Ishikawa (cell line): ENCODE measurements around the gene ETDA.

Experiments
- CEBPB ChIP-seq: IDR thresholded peaks from 2 replicates; pipeline ENCODE4 v1.6.1; 2012
- CREB1 ChIP-seq: IDR thresholded peaks from 2 replicates; pipeline ENCODE4 v1.6.1; 2012; ENCODE audit warnings: low read depth
- EGR1 ChIP-seq: IDR thresholded peaks from 2 replicates; pipeline ENCODE4 v1.6.1; 2012
- EP300 ChIP-seq: IDR thresholded peaks from 2 replicates; pipeline ENCODE4 v1.6.1; 2012; ENCODE audit warnings: borderline replicate concordance
- FOXM1 ChIP-seq: IDR thresholded peaks from 2 replicates; pipeline ENCODE4 v1.6.1; 2012; ENCODE audit warnings: low read depth, borderline replicate concordance
- MAX ChIP-seq: IDR thresholded peaks from 2 replicates; pipeline ENCODE4 v1.6.1; 2012
- NFIC ChIP-seq: IDR thresholded peaks from 2 replicates; pipeline ENCODE4 v1.6.1; 2012
- RAD21 ChIP-seq: IDR thresholded peaks from 2 replicates; pipeline ENCODE4 v1.6.1; 2012; ENCODE audit warnings: low read depth
- REST ChIP-seq: IDR thresholded peaks from 2 replicates; pipeline ENCODE4 v1.6.1; 2012; ENCODE audit warnings: low read depth, mild to moderate bottlenecking
- TAF1 ChIP-seq: IDR thresholded peaks from 2 replicates; pipeline ENCODE4 v1.6.1; 2012; ENCODE audit warnings: low read depth, mild to moderate bottlenecking
- TCF12 ChIP-seq: IDR thresholded peaks from 2 replicates; pipeline ENCODE4 v1.6.1; 2012; ENCODE audit warnings: low read depth
- TEAD4 ChIP-seq: IDR thresholded peaks from 2 replicates; pipeline ENCODE4 v1.6.1; 2012
- USF1 ChIP-seq: IDR thresholded peaks from 2 replicates; pipeline ENCODE4 v1.6.1; 2012
- YY1 ChIP-seq: IDR thresholded peaks from 2 replicates; pipeline ENCODE4 v1.6.1; 2012; ENCODE audit warnings: low read depth
- ZBTB7A ChIP-seq: IDR thresholded peaks from 2 replicates; pipeline ENCODE4 v1.6.1; 2012; ENCODE audit warnings: low read depth

The ETDA gene

GRCh38 chrX:135273162-135273561 lies 21.3 kb downstream of the ETDA start:
- TF ChIP-seq REST (no peak), EGR1 (no peak)

GRCh38 chrX:135275973-135276372 lies 24.1 kb downstream of the ETDA start:
- TF ChIP-seq ZBTB7A (no peak), MAX (no peak), EP300 (no peak), TCF12 (no peak), TAF1 (no peak), RAD21 (no peak), CEBPB (no peak), YY1 (no peak), CREB1 (no peak), TEAD4 (no peak), REST (no peak), USF1 (no peak), FOXM1 (no peak), EGR1 (no peak), NFIC (no peak)

GRCh38 chrX:135287266-135287823 lies 35.5 kb downstream of the ETDA start:
- TF ChIP-seq USF1 (no peak), FOXM1 (no peak)

GRCh38 chrX:135295238-135295943 lies 43.5 kb downstream of the ETDA start:
- TF ChIP-seq REST = no peak
- TF ChIP-seq TEAD4 = no peak
- no peak for TF ChIP-seq EGR1
- no peak for TF ChIP-seq YY1
- TF ChIP-seq NFIC = no peak

GRCh38 chrX:135295944-135296305 lies 44.1 kb downstream of the ETDA start:
- TF ChIP-seq TCF12 (no peak), TAF1 (no peak), FOXM1 (no peak), TEAD4 (no peak), MAX (no peak), CREB1 (no peak), REST (no peak), EGR1 (no peak), YY1 (no peak), CEBPB (no peak), ZBTB7A (no peak), RAD21 (no peak), USF1 (no peak), NFIC (no peak), EP300 (no peak)
